Activated CD8-positive, alpha-beta T cell treated with anti-CD3 and anti-CD28 coated beads, Interleukin-2, amount 10 ng/mL, durations not matched to agents 7 days and 5 days (primary cell): ENCODE results near the gene CADPS2. TPM values are rescaled to one million over a fixed set of nuclear protein-coding genes. Genes with fewer than 3 reads are reported as not detected.

ENCODE experiments used
- ATAC-seq: fragments of 150-1000 bp; cut with Tn5 transposase; one replicate; pipeline ENCODE4 v1.10.0; 2021; ENCODE audit warnings: moderate library complexity
- CTCF ChIA-PET: fragments of 350-600 bp; sonication (Branson Sonifier 250); formaldehyde crosslinking; loops from one replicate; lab custom pipeline; 2021; ENCODE audit warnings: antibody characterized with exemption; lab: Charles Lee
- POLR2A ChIA-PET: fragments of 350-600 bp; sonication (Branson Sonifier 250); formaldehyde crosslinking; loops from one replicate; lab custom pipeline; 2021; ENCODE audit warnings: antibody characterized with exemption; lab: Charles Lee
- DNase-seq: peaks from one replicate; pipeline ENCODE4 v3.0.0-alpha.2; 2020
- H3K27ac Mint-ChIP-seq: one replicate; pipeline ENCODE4 v1.8.0; 2021; ENCODE audit warnings: mild to moderate bottlenecking, mixed read lengths
- H3K27me3 Mint-ChIP-seq: one replicate; pipeline ENCODE4 v1.8.0; 2021; ENCODE audit warnings: low read depth, mixed read lengths
- H3K36me3 Mint-ChIP-seq: one replicate; pipeline ENCODE4 v1.8.0; 2021; ENCODE audit warnings: low read depth, mixed read lengths
- H3K4me1 Mint-ChIP-seq: one replicate; pipeline ENCODE4 v1.8.0; 2021; ENCODE audit warnings: low read depth, mixed read lengths
- H3K4me3 Mint-ChIP-seq: one replicate; pipeline ENCODE4 v1.8.0; 2021; ENCODE audit warnings: mild to moderate bottlenecking, mixed read lengths
- H3K9me3 Mint-ChIP-seq: one replicate; pipeline ENCODE4 v1.8.0; 2022; ENCODE audit warnings: mixed read lengths; ENCODE audit not compliant: insufficient read depth
- total RNA-seq, 2 experiments: library from RNA; stranded (reverse); gene quantifications; one replicate each; pipeline ENCODE4 v1.2.3, GENCODE V29; 2021

Gene CADPS2
- total RNA-seq, 2 experiments from 2014 or later = not detected

DNA sequence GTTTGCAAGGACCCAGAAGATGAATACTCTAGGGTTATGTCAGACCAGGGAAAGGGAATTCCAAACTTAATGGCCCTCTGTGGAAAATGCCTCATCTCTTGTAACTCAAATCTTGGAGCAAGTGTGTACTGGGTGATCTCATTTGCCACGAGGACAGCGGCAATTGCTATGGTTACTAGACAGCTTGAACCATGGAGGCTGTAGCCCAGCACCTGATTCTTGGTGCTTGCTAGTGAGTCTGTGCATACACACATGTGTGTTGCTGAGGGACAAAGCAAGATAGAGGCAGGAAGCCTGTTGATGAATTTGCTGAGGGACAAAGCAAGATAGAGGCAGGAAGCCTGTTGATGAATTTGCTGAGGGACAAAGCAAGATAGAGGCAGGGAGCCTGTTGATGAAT, 523.1 kb downstream of the CADPS2 start:
- no peaks in the 10 kb centered on the region for H3K9me3 Mint-ChIP-seq
- CTCF ChIA-PET = no interaction called here
- no peak overlapping the region for H3K4me3 Mint-ChIP-seq
- H3K4me1 Mint-ChIP-seq = no peaks in the 10 kb centered on the region
- no peak overlapping the region for H3K27ac Mint-ChIP-seq
- ATAC-seq (no peak), DNase-seq (no peak)
- H3K36me3 Mint-ChIP-seq = no peaks in the 10 kb centered on the region
- no peaks in the 10 kb centered on the region for H3K27me3 Mint-ChIP-seq
- POLR2A ChIA-PET = no interaction called here

DNA sequence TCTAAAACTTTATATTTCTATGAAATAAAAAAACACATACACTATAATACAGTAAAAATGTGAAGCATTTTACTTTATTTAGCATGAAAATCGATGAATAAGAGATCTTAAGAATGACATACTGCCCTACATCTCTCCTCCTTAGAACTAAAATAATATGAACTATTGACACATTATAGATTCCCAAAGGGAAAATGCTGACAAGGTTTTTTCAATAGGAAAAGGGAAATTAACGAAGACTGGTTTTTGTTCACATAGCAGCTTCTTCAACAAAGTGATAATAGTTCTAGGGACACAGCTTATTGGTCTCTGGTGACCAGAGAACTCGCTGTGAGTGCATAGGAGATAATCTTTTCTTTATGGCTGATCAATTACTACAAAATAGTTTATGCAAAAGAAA, 523.8 kb downstream of the CADPS2 start:
- no peaks in the 10 kb centered on the region for H3K9me3 Mint-ChIP-seq
- no peaks in the 10 kb centered on the region for H3K27me3 Mint-ChIP-seq
- POLR2A ChIA-PET = no interaction called here
- H3K4me1 Mint-ChIP-seq = no peaks in the 10 kb centered on the region
- no peak for ATAC-seq
- no peak for DNase-seq
- CTCF ChIA-PET = no interaction called here
- H3K36me3 Mint-ChIP-seq = no peaks in the 10 kb centered on the region
- H3K4me3 Mint-ChIP-seq = no peak overlapping the region
- H3K27ac Mint-ChIP-seq = no peak overlapping the region

DNA sequence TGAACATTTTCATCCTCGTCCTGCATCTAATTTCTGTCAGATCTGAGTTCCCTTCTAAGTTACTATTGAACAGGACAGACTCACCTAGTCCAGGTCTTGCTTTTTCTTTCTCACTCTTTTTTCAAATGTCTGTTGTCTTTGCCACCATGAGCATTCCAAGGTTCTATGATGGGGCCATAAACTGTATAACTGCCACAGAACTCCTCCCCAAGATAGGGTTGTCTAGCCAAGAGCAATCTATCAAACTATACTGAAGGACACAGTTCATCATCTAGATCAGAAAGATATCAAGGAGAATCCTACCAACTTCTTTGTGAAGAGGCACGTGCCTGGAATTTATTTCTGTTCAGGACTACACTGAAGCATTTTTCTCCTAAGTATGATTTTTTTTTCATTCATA, 531.6 kb downstream of the CADPS2 start:
- DNase-seq (no peak), ATAC-seq (no peak)
- Mint-ChIP-seq H3K4me1 (no peaks in the 10 kb centered on the region), H3K36me3 (no peaks in the 10 kb centered on the region), H3K27me3 (no peaks in the 10 kb centered on the region), H3K9me3 (no peaks in the 10 kb centered on the region), H3K27ac (no peak overlapping the region), H3K4me3 (no peak overlapping the region)
- POLR2A ChIA-PET = no interaction called here
- CTCF ChIA-PET = no interaction called here

DNA sequence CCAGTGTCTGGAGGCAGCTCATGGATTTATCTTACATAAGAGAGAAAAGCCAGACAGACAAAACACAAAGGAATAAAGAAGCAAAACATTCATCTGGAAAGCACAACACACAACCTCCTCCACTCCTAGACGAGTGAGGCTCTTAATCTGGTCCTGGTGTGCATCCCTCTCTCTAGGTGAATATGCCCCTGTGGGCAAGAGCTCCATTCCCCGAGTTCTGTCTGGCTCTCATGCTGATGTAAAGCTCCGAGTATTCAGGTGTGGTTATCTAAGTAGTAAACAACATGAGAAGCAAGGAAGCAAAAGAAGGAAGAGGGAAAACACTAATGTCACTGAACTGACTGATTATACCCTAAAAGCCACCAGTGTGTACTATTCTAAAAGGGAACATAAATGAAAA, 533.8 kb downstream of the CADPS2 start:
- no peaks in the 10 kb centered on the region for H3K4me1 Mint-ChIP-seq
- H3K27me3 Mint-ChIP-seq = no peaks in the 10 kb centered on the region
- no peak overlapping the region for H3K27ac Mint-ChIP-seq
- no peak overlapping the region for H3K4me3 Mint-ChIP-seq
- ATAC-seq (no peak), DNase-seq (no peak)
- no peaks in the 10 kb centered on the region for H3K36me3 Mint-ChIP-seq
- H3K9me3 Mint-ChIP-seq = no peaks in the 10 kb centered on the region
- POLR2A ChIA-PET = no interaction called here
- CTCF ChIA-PET = no interaction called here

DNA sequence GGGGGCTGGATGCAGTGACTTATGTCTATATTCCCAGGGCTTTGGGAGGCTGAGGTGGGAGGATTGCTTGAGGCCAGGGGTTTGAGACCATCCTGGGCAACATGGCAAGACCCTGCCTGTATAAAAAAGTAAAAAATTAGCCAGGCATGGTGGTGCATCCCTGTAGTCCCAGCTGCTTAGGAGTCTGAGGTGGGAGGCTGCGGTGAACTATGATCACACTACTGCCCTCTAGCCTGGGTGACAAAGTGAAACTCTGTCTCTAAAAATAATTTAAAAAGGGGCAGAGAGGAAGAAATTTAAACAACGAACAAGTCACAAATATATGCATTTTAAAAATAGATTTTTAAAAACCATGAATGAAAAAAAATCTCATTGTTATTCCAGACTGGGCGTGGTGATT, 535.6 kb downstream of the CADPS2 start:
- Mint-ChIP-seq H3K4me3 (no peak overlapping the region), H3K9me3 (no peaks in the 10 kb centered on the region), H3K27me3 (no peaks in the 10 kb centered on the region), H3K36me3 (no peaks in the 10 kb centered on the region), H3K4me1 (no peaks in the 10 kb centered on the region), H3K27ac (no peak overlapping the region)
- CTCF ChIA-PET = no interaction called here
- POLR2A ChIA-PET = no interaction called here
- DNase-seq (no peak), ATAC-seq (no peak)

DNA sequence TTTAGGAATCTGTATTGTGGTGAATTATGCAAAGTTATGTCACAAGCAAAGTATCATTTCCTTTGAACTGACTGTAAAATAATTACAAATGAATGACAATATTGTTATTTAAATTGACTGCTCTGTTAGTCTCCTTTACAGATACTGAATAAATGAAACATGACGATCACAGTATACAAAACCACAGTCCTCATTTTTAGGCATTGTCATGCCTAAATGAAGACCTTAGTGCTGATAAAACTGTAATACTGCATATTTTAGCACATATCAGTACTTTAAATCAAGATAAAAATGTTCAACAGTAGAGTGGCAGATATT, 542.0 kb downstream of the CADPS2 start:
- POLR2A ChIA-PET = no interaction called here
- no peaks in the 10 kb centered on the region for H3K4me1 Mint-ChIP-seq

DNA sequence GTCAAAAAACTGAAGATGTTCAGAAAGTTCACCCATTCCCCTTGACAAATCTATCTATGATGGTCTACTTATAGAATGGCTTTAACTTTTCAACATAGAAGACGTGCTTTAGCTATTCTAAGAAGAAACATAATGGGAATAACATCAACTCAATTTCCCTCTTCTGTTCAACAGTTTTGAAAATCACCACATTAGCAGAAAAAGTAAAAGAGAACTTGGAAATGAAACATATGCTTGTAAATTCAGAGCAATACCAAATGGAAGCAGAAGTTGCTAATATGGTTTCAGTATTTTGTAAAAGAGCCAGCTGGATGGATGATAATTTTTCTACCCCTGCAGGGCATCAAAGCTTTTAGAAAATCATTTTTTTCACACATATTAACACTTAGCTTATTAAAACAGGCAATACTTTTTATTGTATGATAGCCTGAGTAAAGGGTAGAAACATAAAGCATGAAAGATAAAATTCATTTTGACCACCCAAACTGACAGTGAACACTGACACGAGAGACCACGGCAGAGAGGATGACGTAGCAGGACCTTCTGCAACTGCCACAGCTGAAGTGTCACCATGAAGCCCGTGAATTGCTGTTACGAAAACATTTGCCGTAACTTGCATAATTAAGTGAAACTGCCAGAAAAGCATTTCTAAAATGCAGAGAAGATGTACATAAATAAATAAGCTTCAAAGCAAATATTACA, 542.5 kb downstream of the CADPS2 start:
- Mint-ChIP-seq H3K4me1 (no peaks in the 10 kb centered on the region), H3K36me3 (no peaks in the 10 kb centered on the region), H3K27ac (no peak overlapping the region), H3K27me3 (no peaks in the 10 kb centered on the region), H3K9me3 (no peaks in the 10 kb centered on the region), H3K4me3 (no peak overlapping the region)
- CTCF ChIA-PET = no interaction called here
- no peak for DNase-seq
- ATAC-seq = no peak
- POLR2A ChIA-PET = no interaction called here

More for the DNA sequence above, 542.0 kb downstream of the CADPS2 start:
- DNase-seq (no peak), ATAC-seq (no peak)
- Mint-ChIP-seq H3K4me3 (no peak overlapping the region), H3K36me3 (no peaks in the 10 kb centered on the region), H3K9me3 (no peaks in the 10 kb centered on the region), H3K27me3 (no peaks in the 10 kb centered on the region), H3K27ac (no peak overlapping the region)
- CTCF ChIA-PET = no interaction called here

DNA sequence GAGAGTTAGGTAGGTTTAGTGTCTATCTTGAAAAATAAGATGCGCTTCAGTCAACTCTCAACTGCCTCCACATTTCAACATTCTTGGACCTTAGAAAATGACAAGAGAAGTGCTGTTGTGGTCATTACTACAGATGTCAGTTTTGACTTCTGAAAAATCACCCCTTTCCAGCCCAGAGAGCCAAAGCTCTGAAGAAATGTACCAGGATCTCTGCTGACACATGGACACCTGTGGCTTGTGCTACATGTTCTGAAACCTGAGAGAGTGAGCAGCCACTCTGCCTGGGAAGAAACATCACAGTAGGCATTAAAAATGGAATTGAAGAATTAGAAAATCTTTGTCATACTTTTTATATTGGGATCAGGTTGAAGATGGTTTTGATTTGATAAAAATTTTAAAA, 545.8 kb downstream of the CADPS2 start:
- no peak overlapping the region for H3K4me3 Mint-ChIP-seq
- DNase-seq = no peak
- H3K27me3 Mint-ChIP-seq = no peaks in the 10 kb centered on the region
- ATAC-seq = no peak
- no peak overlapping the region for H3K27ac Mint-ChIP-seq
- H3K36me3 Mint-ChIP-seq = no peaks in the 10 kb centered on the region
- ChIA-PET CTCF (no interaction called here), POLR2A (no interaction called here)
- no peaks in the 10 kb centered on the region for H3K9me3 Mint-ChIP-seq
- H3K4me1 Mint-ChIP-seq = no peaks in the 10 kb centered on the region

DNA sequence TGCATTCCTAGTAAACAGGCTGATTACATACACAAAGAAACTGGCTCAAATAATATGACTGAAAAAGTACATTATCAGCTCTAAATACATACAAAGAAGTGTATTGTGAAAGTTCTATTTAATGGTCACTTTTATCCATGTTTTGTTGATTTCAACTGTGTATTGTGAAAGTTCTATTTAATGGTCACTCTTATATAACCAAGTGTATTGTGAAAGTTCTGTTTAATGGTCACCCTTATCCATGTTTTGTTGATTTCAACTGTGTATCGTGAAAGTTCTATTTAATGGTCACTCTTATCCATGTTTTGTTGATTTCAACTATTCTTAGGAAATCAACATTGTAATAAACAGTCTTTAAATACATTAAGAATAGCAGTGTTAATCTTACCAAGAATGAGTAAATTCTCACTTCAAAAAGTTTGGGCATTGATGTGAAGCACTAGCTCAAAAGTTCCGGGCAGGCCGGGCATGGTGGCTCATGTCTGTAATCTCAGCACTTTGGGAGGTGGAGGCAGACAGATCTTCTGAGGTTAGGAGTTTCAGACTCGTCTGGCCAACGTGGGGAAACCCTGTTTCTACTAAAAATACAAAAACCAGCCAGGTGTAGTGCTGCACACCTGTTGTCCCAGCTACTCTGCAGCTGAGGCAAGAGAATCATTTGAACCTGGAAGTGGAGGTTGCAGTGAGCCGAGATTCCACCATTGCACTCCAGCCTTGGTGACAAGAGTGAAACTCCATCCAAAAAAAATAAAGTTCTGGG, 546.9 kb downstream of the CADPS2 start:
- ATAC-seq = no peak
- ChIA-PET CTCF (no interaction called here), POLR2A (no interaction called here)
- H3K27me3 Mint-ChIP-seq = no peaks in the 10 kb centered on the region
- H3K27ac Mint-ChIP-seq = no peak overlapping the region
- no peaks in the 10 kb centered on the region for H3K9me3 Mint-ChIP-seq
- no peak overlapping the region for H3K4me3 Mint-ChIP-seq
- no peaks in the 10 kb centered on the region for H3K4me1 Mint-ChIP-seq
- no peak for DNase-seq
- H3K36me3 Mint-ChIP-seq = no peaks in the 10 kb centered on the region

DNA sequence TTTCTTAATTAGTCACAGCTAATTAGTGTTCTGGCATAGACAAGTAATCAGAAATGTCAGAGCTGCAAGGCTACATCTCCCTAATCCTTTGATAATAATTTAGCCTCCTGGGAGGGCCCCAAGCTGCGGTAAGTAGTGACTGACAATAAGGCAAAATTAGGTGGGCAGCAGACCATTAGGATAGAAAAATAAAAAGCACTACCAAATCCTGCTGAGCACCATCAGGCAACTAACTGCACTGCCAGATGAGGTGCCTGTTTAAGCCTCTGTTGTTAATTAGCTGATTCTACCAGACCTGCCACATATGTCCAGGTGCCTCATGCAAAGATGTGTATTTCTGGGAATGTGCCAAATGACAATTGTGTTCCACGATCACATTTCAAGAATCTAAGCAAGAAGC, 549.2 kb downstream of the CADPS2 start:
- ChIA-PET POLR2A (no interaction called here), CTCF (no interaction called here)
- DNase-seq (no peak), ATAC-seq (no peak)
- Mint-ChIP-seq H3K36me3 (no peaks in the 10 kb centered on the region), H3K27ac (no peak overlapping the region), H3K27me3 (no peaks in the 10 kb centered on the region), H3K4me3 (no peak overlapping the region), H3K4me1 (no peaks in the 10 kb centered on the region), H3K9me3 (no peaks in the 10 kb centered on the region)

DNA sequence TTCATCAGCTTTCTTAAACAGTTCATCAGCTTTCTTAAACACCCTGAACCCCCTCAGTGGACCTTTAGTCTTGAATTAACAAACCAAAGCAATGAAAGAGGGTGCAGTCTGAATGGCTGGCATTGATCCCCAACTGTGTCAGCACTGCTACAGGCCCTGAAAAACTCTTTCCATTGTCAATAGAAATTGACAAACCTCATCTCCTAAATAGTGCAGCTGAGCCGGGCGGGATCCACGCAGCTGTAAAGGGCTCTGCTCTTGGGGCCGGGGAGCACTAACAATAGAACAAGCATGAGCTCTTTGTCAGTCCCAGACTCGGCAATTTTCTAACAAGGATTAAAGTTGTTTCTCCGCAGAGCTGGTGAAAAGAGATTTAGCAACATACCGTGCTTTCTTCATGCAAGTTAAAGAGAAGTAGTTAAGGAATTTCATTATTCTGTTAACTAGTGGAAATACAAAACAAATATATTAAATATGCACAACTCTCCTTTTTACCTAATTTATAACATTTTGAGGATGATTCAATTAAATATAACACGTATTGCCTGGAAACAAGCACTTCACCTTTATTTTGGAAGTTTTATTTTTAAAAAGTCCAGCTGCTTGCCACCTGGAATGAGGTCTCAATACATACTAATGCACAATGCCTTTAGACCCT, 557.0 kb downstream of the CADPS2 start:
- CTCF ChIA-PET = no interaction called here

DNA sequence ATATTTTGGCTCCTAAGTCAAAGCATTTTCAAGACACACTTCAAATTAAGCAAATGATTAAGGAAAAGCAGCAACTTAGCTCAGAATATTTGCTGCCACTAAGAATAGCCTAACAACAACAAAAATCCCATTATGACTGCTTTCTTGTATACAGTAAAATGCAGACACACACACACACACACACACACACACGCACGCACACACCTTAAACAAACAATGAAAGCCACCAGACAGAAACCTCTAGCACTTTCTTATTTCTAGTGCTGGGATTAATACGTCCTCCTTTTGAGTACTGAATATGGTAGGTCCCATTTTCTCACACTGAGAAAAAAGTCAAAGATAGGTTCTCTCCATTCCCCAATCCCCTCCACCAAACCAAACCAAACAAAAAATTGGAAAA, 558.3 kb downstream of the CADPS2 start:
- no peak overlapping the region for H3K27ac Mint-ChIP-seq
- no peaks in the 10 kb centered on the region for H3K4me1 Mint-ChIP-seq
- DNase-seq (no peak), ATAC-seq (no peak)
- CTCF ChIA-PET = no interaction called here
- no peaks in the 10 kb centered on the region for H3K36me3 Mint-ChIP-seq
- no peaks in the 10 kb centered on the region for H3K9me3 Mint-ChIP-seq
- H3K27me3 Mint-ChIP-seq = no peaks in the 10 kb centered on the region
- H3K4me3 Mint-ChIP-seq = no peak overlapping the region
- POLR2A ChIA-PET = no interaction called here

More for the DNA sequence above, 557.0 kb downstream of the CADPS2 start:
- no peaks in the 10 kb centered on the region for H3K27me3 Mint-ChIP-seq
- no peak overlapping the region for H3K27ac Mint-ChIP-seq
- no peak overlapping the region for H3K4me3 Mint-ChIP-seq
- DNase-seq (no peak), ATAC-seq (no peak)
- no peaks in the 10 kb centered on the region for H3K4me1 Mint-ChIP-seq
- no peaks in the 10 kb centered on the region for H3K36me3 Mint-ChIP-seq
- POLR2A ChIA-PET = no interaction called here
- no peaks in the 10 kb centered on the region for H3K9me3 Mint-ChIP-seq
